ENCODE results near the gene GFOD2.
"Not testable (repeated sequence)": the region's sequence is repeated elsewhere in the genome, so short reads cannot be mapped to it uniquely, and the experiment has no call there.

GFOD2 gene, protein sequence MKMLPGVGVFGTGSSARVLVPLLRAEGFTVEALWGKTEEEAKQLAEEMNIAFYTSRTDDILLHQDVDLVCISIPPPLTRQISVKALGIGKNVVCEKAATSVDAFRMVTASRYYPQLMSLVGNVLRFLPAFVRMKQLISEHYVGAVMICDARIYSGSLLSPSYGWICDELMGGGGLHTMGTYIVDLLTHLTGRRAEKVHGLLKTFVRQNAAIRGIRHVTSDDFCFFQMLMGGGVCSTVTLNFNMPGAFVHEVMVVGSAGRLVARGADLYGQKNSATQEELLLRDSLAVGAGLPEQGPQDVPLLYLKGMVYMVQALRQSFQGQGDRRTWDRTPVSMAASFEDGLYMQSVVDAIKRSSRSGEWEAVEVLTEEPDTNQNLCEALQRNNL

DNA sequence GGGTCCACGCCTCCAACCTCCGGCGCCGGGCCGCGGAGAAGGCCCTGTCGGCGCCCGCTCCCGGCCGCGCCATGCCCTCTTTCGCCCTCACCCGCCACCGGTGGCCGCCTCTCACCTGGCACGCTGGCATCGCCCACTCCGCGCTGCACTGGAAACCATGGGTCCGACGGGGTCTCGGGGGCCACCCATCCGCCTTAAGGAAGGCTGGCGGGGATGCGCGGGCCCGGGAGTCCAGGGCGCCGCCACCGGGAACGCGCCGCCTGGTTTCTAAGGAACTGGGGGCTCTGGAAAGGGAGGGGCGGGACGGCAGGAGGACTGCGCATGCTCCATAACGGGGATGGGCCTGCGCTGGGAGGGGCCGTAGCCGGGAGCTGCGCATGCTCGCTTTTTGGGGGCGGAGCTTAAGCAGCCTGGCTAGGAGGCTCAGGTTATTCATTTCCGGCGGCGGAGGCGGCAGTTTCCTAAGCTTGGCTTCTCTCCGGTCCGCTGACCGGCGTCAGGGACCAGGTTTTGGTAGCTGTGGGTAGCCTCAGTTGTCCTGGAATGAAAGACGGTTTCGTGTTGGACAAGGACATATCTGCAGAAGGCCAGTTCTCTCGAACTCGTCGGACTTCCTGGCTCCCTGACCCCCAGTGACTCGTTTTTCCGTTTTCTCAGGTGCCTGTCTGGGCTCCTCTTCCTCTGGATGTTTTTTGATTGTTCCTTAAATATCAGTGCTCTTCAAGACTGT lies at the start of gene GFOD2:
GFOD2 (minus strand) TSS at position 269 of the 730 bp plus-strand sequence. CDS start 33,601 bp downstream, outside the sequence.
- DNase-seq, result peak; percentile 62 to 99 (median 92)

- DNase-seq, result no peak
These were observed 48.8 kb upstream of the GFOD2 start for GRCh38 chr16:67767953-67768352.

- DNase-seq, result no peak
These were observed 47.2 kb upstream of the GFOD2 start for GRCh38 chr16:67766291-67766690.

- no peak for DNase-seq
These were observed 45.1 kb upstream of the GFOD2 start for GRCh38 chr16:67764158-67764667.

DNA sequence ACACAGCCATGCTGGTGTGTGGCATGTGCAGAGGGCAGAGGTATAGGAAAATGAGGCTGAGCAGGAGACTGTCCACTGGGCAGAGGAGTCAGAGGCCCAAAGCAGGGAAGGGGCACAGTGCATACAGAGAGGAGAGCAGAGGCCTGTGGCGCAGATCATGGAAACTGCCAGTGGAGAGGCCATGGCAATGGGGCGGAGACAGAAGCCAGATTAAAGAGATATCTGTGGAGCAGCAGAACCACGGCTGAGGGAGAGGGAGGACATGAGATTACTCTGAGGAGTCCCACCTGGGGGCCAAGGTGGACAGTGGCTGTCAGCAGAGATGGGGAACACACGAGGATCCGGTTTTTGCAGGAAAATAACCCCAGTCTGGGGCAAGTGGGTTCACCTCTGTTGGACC lies 44.0 kb upstream of the GFOD2 start:
- DNase-seq, result no peak

DNA sequence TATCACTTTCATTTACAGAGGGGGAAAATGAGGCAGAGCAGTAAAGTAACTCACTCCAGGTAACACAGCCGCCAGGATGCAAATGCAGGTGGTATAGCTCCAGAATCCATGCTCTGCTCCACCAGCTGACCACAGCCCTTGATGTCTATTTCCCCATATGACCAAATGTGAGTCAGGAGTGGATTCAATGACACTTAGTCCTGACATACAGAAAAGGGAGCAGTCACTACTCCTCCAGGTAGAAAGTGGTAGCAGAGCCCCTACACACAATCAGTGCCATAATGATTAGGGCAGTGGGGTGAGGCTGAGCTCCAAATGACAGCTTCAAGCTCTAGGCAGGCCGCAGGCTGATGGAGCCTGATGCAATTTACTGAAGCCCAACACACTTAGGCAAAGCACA lies 43.3 kb upstream of the GFOD2 start:
- DNase-seq, result no peak

- DNase-seq, result no peak
These were observed 42.8 kb upstream of the GFOD2 start for GRCh38 chr16:67761924-67762323.

GRCh38 chr16:67760956-67761230 lies 41.8 kb upstream of the GFOD2 start:
- DNase-seq, result no peak

GRCh38 chr16:67760206-67760955 lies 41.3 kb upstream of the GFOD2 start:
- DNase-seq, result no peak

- DNase-seq, result no peak
These were observed 39.9 kb upstream of the GFOD2 start for GRCh38 chr16:67758966-67759365.

GRCh38 chr16:67758006-67758405 lies 38.9 kb upstream of the GFOD2 start:
- no peak for DNase-seq

- no peak for DNase-seq
These were observed 33.5 kb upstream of the GFOD2 start for GRCh38 chr16:67752641-67753040.

- DNase-seq, result not testable (repeated sequence)
These were observed 32.2 kb upstream of the GFOD2 start for GRCh38 chr16:67751331-67751730.

DNA sequence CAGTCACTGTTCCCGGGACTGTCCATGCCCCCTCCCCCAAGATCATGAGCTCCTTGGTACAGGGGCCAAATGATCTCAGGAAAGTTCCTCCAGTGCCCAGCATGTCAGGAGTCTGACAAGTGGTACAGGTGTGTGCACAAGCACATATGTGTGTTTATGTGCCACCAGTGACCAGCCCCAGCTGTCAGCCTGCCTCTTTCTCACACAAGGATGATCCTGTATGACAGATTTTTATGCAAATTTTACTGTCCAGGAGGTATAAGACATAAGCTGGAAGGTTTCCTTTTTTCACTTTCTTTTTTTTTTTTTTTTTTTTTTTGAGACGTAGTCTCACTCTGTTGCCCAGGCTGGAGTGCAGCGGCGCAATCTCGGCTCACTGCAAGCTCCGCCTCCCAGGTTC lies 31.4 kb upstream of the GFOD2 start:
- no peak for DNase-seq

GRCh38 chr16:67749436-67750078 lies 30.4 kb upstream of the GFOD2 start:
- DNase-seq, result no peak

DNA sequence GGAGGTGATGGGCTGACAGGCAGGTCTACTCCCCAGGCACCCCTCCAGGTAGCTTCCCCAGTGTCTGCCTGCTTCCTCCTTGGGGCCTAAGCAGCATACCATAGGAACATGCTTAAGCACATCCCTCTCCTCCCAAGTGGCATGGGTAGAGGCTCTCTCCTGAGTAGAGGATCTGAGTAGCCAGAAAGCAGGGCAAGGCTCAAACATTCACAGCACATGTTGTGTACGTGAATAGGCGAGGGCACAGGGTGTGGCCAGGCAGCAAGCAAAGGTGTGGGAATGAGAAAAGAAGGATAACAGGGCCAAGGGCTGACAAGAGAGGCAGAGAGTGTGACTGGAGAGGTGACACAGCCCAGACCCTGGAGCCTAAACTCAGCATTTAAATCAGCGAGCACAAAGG lies 29.7 kb upstream of the GFOD2 start:
- no peak for DNase-seq

- no peak for DNase-seq
These were observed 27.7 kb upstream of the GFOD2 start for GRCh38 chr16:67746846-67747245.

DNA sequence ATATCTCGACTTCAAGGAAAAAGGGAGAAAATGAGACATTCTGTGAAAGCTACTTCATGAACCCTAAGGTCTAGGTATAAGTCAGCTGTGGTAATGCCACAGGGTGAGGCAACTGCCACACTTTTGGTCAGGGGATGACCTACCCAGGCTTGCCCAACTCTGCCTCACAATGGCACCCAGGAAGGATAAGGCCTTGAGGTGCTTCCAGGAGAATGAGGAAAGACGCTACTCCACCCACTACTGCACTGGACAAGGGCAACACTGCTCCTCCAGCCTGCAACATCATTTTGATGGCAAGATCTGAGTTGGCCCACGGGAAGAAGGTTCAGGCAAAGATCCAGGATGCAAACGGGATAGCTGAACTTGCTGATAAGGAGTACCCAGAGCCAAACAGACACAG lies 22.0 kb upstream of the GFOD2 start:
- no peak for DNase-seq

DNA sequence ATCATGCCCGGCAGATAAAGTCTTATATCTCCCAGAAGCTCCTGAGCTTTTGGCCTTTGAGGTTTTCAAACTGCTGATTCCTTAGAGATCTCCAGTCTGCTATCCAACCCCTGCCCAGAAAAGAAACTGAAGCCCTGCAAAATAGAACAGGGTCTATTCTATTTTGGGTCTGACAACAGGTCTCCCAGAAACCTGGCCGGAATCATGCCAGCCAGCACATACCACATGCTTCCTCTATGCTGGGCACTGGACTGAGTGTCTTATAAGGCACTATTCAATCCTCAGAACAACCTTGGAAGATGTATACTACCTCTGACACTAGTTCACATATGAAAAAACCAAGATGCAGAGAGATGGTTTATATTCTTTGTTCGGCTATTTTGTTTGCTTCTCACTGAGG lies 21.3 kb upstream of the GFOD2 start:
- DNase-seq, result no peak

DNA sequence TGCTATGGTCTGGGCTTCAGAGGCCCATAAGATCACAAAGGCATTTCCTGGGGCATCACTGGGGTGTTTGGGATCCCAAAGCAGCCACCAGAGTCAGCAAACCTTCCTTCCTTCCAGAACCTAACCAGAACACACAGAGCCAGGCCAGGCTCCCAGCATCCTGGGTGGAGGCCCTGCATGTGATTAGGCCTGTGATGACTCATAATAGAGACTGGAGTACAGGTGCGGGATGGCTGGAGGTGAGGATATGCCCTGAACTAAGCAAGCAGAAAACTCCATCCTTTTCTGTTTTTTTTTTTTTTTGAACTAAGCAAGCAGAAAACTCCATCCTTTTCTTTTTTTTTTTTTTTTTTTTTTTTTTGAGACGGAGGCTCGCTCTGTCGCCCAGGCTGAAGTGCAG lies 17.7 kb upstream of the GFOD2 start:
- no peak for DNase-seq

DNA sequence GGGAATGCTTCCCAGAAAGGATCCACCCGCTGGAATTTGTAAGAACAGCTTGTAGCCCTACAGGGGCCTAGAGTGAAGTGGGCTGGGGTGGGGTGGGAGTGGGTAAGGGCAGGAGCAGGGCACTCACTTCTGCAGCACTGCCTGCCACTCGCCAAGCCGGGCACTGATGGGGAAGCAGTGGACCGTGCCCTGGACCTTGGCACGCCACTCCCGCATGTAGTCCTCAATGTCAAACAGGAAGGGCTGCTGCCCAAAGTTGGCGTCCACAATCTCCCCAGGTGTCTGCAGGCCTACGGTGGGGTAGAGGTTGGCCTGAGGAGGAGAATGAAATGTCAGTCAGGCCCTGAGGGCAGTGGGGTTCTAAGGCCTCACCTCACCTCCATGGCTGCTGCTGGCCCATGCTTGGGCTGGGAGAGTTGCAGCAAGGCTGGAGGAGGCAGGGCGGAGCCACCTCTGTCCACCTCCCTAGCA lies 15.7 kb upstream of the GFOD2 start:
- no peak for DNase-seq
